Activated CD8-positive, alpha-beta T cell treated with anti-CD3 and anti-CD28 coated beads for 36 hours (primary cell): Measurements from ENCODE around the gene DCDC2B. TPM values are rescaled to one million over a fixed set of nuclear protein-coding genes. Genes with fewer than 3 reads are reported as not detected.
A peak's percentile ranks its signal among the peaks of the same experiment; 100 is the strongest.

Source experiments
- ATAC-seq: fragments of 200-7000 bp; cut with Tn5 transposase; one replicate; pipeline ENCODE4 v1.10.0; 2021; ENCODE audit warnings: mild to moderate bottlenecking, moderate library complexity
- CTCF ChIA-PET: fragments of 350-600 bp; sonication (Branson Sonifier 250); formaldehyde crosslinking; loops from one replicate; lab custom pipeline; 2021; ENCODE audit warnings: antibody characterized with exemption; lab: Charles Lee
- POLR2A ChIA-PET: fragments of 350-600 bp; sonication (Branson Sonifier 250); formaldehyde crosslinking; loops from one replicate; lab custom pipeline; 2021; ENCODE audit warnings: antibody characterized with exemption; lab: Charles Lee
- DNase-seq: peaks from one replicate; pipeline ENCODE4 v3.0.0-alpha.2; 2020
- H3K27ac Mint-ChIP-seq: one replicate; pipeline ENCODE4 v1.8.0; 2021; ENCODE audit warnings: mild to moderate bottlenecking, mixed read lengths
- H3K27me3 Mint-ChIP-seq: one replicate; pipeline ENCODE4 v1.8.0; 2021; ENCODE audit warnings: mixed read lengths
- H3K36me3 Mint-ChIP-seq: one replicate; pipeline ENCODE4 v1.8.0; 2021; ENCODE audit warnings: low read depth, mixed read lengths
- H3K4me1 Mint-ChIP-seq: one replicate; pipeline ENCODE4 v1.8.0; 2021; ENCODE audit warnings: low read depth, mixed read lengths
- H3K4me3 Mint-ChIP-seq: one replicate; pipeline ENCODE4 v1.8.0; 2021; ENCODE audit warnings: mild to moderate bottlenecking, moderate library complexity, mixed read lengths
- H3K9me3 Mint-ChIP-seq: one replicate; pipeline ENCODE4 v1.8.0; 2021; ENCODE audit warnings: mixed read lengths
- CTCF ChIP-seq: fragments of 200-600 bp; IDR thresholded peaks from one replicate; pipeline ENCODE4 v1.8.0; 2022; ENCODE audit warnings: antibody characterized with exemption, mild to moderate bottlenecking
- intact Hi-C: fragments of 100-400 bp; cut with micrococcal nuclease; formaldehyde crosslinking; loops from one replicate; pipeline ENCODE4 v1.10.0; 2022
- total RNA-seq, 2 experiments: library from RNA; stranded (reverse); gene quantifications; one replicate each; pipeline ENCODE4 v1.2.3, GENCODE V29; 2021

The DCDC2B gene
- total RNA-seq, 2 experiments from 2014 or later: not detected

DNA sequence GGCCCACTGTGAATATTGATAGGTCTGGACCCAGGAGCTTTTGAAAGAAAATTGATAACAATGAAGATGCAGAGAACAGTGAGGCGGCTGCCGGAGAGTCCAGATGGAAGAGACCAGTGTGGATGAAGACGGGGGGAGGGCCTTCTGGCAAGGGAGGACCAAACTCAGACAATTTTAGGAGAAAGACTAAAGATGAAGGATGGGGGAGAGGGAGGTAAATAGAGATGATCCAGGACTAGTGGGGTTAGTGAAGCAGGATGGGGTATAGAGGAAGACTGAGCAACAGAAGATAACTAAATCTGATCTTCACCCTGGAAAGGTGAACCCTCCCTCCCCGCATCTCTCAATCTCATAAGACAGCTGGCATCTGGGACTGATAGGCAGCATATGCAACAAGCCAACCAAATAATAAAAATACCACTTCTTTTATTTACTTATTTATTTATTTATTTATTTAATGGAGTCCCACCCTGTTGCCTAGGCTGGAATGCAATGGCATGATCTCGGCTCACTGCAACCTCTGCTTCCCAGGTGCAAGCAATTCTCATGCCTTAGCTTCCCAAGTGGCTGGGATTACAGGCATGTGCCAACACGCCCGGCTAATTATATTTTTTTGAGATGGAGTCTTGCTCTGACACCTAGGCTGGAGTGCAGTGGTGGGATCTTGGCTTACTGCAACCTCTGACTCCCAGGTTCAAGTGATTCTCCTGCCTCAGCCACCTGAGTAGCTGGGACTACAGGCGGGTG is 23.8 kb downstream of the DCDC2B start:
- H3K27me3 Mint-ChIP-seq: no peaks in the 10 kb centered on the region
- DNase-seq: no peak
- no peaks in the 10 kb centered on the region for H3K9me3 Mint-ChIP-seq
- TF ChIP-seq CTCF: no peak
- H3K36me3 Mint-ChIP-seq: peaks cover 20% of the 10 kb centered on the region
- ChIA-PET CTCF (interaction anchor here (1.6 to 1.8 kb wide), 2 partner anchors 8 to 15 kb away, joined by 6 to 8 read pairs; partner anchors contain the start of gene FAM167B), POLR2A (interaction anchor here (1.1 to 1.4 kb wide), 3 partner anchors 10 to 22 kb away, joined by 3 to 4 read pairs (median 4); no protein-coding TSS in a partner anchor)
- intact Hi-C loops: no loop called here
- no peak overlapping the region for H3K4me3 Mint-ChIP-seq
- ATAC-seq: no peak
- H3K27ac Mint-ChIP-seq: no peak overlapping the region
- no peaks in the 10 kb centered on the region for H3K4me1 Mint-ChIP-seq

DNA sequence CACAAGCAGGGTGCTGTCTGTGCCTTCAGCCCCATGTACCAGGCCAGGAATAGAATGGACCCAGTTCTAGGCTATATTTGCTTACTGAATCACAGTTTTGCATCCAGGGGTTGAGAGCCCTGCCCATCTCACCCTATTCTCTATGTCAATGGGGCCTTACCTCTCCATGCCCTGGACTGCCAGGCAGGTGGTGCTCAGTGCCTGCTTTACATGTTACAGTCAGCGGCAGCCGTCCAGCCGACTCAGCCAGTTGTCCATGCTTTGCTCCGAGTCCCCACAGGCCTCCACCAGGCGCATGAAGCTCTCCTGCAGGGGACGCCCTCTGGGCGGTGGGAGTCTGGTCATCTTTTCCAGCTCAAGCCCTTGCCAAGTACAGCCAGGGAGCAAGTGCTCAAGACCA is 25.9 kb downstream of the DCDC2B start:
- Mint-ChIP-seq H3K4me1 (no peaks in the 10 kb centered on the region), H3K27me3 (no peaks in the 10 kb centered on the region), H3K9me3 (no peaks in the 10 kb centered on the region), H3K27ac (no peak overlapping the region), H3K4me3 (no peak overlapping the region), H3K36me3 (peaks cover 6% of the 10 kb centered on the region)
- no peak for ATAC-seq
- ChIA-PET CTCF (interaction anchor here (0.8 to 1.2 kb wide), 3 partner anchors 15 to 101 kb away, joined by 3 to 4 read pairs (median 3); partner anchors contain the start of gene MARCKSL1), POLR2A (no interaction called here)
- TF ChIP-seq CTCF: no peak
- intact Hi-C loops: no loop called here
- no peak for DNase-seq

GRCh38 chr1:32239337-32239736 is 30.4 kb downstream of the DCDC2B start:
- Mint-ChIP-seq H3K27me3 (no peaks in the 10 kb centered on the region), H3K4me3 (peak overlapping the region; percentile 80), H3K36me3 (peaks cover 2% of the 10 kb centered on the region), H3K27ac (no peak overlapping the region), H3K9me3 (no peaks in the 10 kb centered on the region), H3K4me1 (peaks cover 17% of the 10 kb centered on the region)
- CTCF ChIA-PET: interaction anchor here (3.3 to 4.3 kb wide), 3 partner anchors 11 to 24 kb away, joined by 14 to 56 read pairs (median 28); partner anchors contain the start of genes FAM167B and LCK
- intact Hi-C loops: no loop called here
- DNase-seq (no peak), ATAC-seq (no peak)
- POLR2A ChIA-PET: interaction anchor here (0.6 to 5.4 kb wide), 11 partner anchors 8 to 305 kb away, joined by 3 to 84 read pairs (median 4); partner anchors contain the start of genes LCK and MARCKSL1
- no peak for TF ChIP-seq CTCF

DNA sequence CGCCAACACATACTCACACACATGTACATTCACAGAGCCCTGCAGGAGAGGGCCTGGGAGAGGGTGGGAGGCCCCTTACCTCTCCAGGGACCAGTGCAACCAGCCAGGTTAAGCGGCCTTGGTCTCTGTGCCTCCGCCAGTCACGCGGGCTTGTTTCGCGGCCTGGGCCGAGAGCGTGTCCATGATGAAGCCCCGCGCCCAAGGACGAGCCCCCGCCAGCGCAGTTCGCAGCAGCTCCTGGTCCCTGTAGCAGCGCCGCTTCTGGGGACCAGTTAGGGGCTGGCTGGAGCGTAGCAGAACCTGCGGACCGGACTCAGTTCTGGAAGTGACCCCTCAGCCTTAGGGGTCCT is 30.9 kb downstream of the DCDC2B start:
- no peak for ATAC-seq
- H3K4me3 Mint-ChIP-seq: peak overlapping the region; percentile 80

More for the DNA sequence above, 30.9 kb downstream of the DCDC2B start:
- intact Hi-C loops: no loop called here
- no peaks in the 10 kb centered on the region for H3K9me3 Mint-ChIP-seq
- H3K27me3 Mint-ChIP-seq: no peaks in the 10 kb centered on the region
- peaks cover 17% of the 10 kb centered on the region for H3K4me1 Mint-ChIP-seq
- DNase-seq: no peak
- ChIA-PET CTCF (interaction anchor here (1.1 to 4.3 kb wide), 6 partner anchors 8 to 161 kb away, joined by 5 to 56 read pairs (median 11); partner anchors contain the start of genes FAM167B, LCK and MARCKSL1), POLR2A (interaction anchor here (0.6 to 5.4 kb wide), 14 partner anchors 8 to 305 kb away, joined by 3 to 84 read pairs (median 4); partner anchors contain the start of genes IQCC, LCK and MARCKSL1)
- no peak overlapping the region for H3K27ac Mint-ChIP-seq
- TF ChIP-seq CTCF: no peak
- peaks cover 2% of the 10 kb centered on the region for H3K36me3 Mint-ChIP-seq
